ENCODE measurements around the gene SSNA1.

- no peak for TF ChIP-seq POLR2A (IDR thresholded peaks at IDR 0.05; ENCODE audit: low read depth, low read length)
- TF ChIP-seq TAF1 (IDR thresholded peaks at IDR 0.05; ENCODE audit: borderline replicate concordance, low read depth, low read length): no peak
These were observed 24.9 kb downstream of the SSNA1 start for GRCh38 chr9:137213160-137214060.
